HPDE6-E6E7 (cell line): ENCODE results near the gene GIT2.
"Not testable (repeated sequence)": the region's sequence is repeated elsewhere in the genome, so short reads cannot be mapped to it uniquely, and the experiment has no call there.

Experiments
- DNase-seq: peaks from one replicate; pipeline ENCODE4 v3.0.0; 2011; ENCODE audit warnings: missing footprints; ENCODE audit errors: extremely low spot score

Gene GIT2

DNA sequence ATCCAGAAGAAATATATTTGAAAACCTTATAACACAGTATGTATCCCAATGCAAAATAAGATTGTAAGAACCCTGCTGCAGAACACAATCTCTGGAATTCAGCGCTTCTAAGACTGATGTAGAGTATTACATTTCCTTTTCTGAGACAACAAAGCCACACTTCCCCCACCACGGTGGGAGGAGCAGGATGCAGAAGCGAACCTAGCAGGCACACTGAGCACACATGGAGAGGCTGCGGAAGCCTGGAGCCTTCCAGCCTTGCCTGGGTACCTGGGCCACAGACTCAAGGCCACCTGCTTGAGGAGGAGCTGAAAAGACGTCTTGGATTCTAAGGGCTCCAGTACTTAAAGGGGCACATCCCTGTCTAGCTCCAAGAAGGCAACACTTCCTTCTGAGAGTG, 49.7 kb downstream of the GIT2 start:
- DNase-seq: no peak

- no peak for DNase-seq
These were observed 51.4 kb downstream of the GIT2 start for GRCh38 chr12:109944561-109945359.

- DNase-seq: no peak
These were observed 52.4 kb downstream of the GIT2 start for GRCh38 chr12:109943811-109944210.

- no peak for DNase-seq
These were observed 55.7 kb downstream of the GIT2 start for GRCh38 chr12:109940339-109940923.

DNA sequence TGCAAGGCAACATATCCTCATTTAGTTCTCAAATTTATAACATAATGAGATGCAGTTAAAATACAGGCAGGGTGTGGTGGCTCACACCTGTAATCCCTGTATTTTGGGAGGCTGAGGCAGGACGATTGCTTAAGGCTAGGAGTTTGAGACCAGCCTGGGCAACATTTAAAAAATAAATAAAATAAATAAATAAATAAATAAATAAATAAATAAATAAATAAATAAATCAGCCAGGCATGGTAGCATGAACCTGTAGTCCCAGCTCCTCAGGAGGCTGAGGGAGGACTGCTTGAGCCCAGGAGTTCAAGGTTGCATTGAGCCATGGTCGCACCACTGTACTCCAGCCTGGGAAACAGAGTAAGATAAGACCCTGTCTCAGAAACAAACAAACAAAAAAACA, 56.7 kb downstream of the GIT2 start:
- no peak for DNase-seq

DNA sequence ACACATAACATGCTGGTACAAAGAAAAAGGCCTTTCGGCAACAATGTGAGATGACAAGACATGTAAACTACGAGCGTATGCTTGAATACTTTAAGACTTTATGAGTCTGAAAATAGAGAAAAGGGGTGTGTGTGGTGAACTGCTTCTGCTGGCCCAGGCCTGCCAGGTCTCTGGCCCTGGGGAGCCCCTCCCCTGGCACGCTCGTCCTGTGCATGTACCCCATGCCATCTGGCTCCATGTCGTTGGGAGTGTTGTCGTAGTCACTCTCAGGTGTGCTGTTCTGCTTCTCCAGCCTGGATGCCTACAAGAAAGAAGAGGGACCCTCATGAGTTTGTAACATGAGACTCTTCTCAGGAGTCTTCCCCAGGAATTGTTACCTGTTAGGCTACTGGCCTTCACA, 57.2 kb downstream of the GIT2 start:
- no peak for DNase-seq

DNA sequence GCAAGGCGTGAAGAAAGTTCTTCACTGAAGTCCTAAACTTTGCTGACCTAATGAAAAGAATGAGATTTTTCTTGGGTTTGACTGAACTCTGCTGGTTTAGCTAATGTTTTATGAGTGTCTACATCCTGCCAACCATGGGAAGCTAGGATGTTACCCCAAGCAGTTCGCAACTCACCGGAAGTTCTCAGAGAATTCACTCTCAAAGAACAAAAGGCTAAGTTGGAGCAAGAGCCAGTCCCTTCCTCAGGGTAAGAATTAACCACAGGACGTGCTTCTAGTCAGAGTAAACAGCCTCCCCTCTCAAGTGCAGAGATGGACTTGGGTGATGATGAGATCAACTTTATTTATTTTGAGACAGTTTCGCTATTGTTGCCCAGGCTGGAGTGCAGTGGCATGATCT, 58.8 kb downstream of the GIT2 start:
- no peak for DNase-seq

DNA sequence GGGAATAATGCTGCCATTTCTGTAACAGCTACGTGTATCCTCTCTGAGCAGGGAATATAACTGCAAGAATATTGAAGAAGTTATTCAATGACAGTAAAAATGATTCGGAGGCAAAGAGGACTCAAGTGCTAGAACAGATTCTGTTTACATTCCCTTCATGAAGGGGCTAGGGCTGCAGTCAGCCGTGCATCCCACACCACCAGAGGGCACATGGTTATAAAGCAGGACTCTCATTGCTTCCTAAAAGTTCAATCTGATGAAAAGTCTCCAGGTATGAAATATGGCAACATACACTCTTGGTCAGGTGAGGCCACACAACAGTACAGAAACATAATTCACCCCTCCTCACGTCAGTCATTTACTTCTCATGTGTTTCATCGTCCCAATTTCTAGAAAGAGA, 62.1 kb downstream of the GIT2 start:
- DNase-seq: no peak

DNA sequence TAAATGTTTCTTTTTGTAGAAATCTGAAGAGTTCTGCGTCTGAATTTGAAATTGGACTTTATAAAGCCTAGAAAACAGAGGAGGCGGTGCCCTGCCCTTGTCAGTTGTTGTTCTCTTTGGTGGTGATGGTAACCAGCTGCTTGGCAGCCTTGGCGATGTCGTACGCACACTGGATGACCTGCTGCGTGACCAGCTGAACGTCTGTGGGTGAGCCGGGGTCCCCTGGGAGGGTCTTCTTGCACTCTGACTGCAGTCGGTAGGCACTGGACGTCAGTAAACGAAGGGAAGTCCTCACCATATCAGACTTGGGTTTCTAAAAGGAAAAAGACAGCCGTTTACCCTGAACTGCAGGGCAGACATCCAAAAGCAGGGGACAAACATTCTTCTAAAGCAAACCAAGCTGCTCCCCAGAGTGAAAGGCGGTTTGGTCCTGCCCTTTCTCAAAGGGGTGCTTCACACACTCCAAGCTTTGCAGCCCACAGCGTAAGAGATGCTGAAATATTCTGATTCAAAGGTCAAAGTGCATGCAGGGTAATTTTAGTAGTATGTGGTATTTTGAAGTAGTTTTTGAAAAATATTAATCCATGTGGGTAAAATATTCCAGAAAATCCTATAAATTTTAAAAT, 63.2 kb downstream of the GIT2 start:
- DNase-seq: no peak

GRCh38 chr12:109931143-109931542, 65.0 kb downstream of the GIT2 start:
- no peak for DNase-seq

DNA sequence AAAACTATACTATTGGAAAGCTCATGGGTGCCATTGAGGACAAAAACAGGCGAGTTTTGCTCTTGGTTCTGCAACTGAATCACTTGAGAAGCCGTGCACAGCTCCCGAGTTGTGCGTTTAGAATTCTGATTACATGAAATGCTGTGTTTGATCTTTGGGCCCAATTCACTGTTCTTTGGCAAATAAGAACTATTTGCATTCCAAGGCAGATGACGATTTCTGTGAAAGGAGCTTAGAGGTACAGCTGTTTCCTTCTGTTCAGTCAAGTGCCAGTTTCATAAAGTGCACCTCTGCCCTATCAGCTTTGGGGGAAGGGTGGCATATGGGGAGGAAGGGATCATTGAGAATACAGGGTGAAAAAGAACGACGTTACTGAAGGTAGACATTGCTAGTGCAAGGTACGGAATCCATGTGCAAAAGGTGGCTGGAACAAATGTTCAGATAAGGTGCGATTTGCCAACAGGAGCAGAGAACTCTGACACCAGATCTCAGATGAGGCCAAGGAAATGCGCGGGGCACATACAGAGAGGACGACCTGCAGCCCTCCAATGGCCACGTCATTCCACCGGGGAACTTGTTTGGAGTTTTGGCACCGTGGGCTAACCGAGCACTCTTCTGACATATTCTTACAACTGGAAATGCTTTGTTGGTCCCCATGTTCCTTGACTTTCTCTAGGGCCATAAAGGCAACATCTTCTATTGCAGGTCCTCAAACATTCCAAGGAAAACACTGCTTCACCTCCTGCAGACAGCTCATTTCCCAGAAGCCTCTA, 66.0 kb downstream of the GIT2 start:
- DNase-seq: no peak

DNA sequence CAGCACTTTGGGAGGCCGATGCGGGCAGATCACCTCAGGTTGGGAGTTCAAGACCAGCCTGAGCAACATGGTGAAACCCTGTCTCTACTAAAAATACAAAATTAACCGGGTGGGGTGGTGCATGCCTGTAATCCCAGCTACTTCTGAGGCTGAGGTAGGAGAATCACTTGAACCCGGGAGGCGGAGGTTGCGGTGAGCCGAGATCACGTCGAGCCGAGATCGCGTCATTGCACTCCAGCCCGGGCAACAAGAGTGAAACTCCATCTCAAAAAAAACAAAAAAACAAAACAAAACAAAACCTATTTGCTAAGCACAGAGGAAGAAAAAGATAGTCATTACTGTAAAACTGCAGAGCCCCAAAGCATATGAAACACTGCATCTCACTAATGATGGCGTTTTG, 66.8 kb downstream of the GIT2 start:
- DNase-seq: not testable (repeated sequence)

DNA sequence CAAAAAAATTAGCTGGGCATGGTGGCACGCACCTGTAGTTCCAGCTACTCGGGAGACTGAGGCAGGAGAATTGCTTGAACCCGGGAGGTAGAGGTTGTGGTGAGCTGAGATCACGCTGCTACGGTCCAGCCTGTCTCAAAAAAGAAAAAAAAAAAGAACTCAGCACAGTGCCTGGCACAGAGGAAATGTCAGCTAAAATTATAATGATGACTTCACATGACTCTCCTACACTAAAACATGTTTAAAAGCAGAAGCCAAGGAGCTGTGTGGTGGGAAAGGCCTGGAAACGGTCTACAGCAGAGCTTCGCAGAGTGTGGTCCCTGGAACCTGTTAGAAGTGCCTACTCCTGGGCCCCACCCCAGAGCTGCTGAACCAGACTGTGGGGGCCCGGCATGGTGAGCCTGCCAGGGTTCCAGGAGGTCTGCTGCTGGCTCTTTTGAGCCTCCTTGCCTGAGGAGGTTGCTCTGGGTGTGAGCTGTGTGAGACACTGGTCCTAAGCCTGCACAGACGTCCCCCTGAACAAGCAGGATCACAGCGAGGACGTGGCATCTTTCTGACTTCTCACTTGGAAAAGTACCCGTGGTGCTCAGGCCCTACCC, 68.0 kb downstream of the GIT2 start:
- DNase-seq: no peak

DNA sequence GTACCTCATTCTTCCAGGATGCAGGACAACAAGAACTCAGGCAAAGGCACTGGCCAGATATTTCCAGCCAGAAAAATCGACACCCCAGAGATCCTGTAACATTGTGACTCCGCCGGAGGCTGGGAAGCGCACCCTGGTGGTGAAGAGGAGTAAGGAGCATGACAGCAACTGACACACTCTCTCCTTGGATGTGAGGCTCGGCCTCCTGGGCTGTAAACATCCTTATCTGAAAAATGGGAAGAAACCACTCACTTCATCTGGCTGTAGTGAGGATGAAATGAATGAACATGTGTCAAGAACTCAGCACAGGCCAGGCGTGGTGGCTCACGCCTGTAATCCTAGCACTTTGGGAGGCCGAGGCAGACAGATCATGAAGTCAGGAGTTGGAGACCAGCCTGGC, 68.5 kb downstream of the GIT2 start:
- DNase-seq: peak; percentile 29

- no peak for DNase-seq
These were observed 69.5 kb downstream of the GIT2 start for GRCh38 chr12:109926488-109927210.

GRCh38 chr12:109926016-109926415, 70.2 kb downstream of the GIT2 start:
- DNase-seq: no peak

DNA sequence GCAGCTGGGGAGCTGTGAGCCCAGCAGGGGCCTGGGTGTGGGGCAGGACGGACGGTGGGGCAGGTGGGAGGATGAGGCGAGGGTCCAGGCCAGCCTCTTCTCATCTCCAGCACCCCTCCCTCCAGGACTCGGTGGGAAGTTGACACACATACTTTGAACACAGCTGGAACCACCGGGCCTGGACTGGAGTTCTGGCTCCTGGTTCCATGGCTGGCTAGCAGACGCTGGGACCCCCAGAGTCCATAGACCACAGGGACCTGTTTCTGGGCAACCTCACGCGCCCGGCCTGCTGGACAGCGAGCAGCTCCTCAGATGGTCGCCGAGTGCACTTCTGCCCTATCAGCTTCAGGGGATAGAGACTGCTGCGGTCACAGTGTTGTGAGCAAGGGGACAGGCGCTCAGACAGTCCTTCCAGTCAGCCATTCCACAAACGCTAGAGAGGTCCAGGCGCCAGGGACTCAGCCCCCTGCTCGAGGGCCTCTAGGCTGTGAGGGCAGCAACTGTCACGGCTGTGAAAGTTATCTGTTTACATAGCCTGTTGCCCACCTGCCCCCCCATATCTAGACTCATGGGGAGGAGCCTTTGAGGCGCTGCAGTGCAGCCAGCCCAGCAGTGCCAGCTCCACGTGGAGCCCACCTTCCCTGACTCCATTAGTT, 70.9 kb downstream of the GIT2 start:
- no peak for DNase-seq

- no peak for DNase-seq
These were observed 72.5 kb downstream of the GIT2 start for GRCh38 chr12:109923481-109924245.

DNA sequence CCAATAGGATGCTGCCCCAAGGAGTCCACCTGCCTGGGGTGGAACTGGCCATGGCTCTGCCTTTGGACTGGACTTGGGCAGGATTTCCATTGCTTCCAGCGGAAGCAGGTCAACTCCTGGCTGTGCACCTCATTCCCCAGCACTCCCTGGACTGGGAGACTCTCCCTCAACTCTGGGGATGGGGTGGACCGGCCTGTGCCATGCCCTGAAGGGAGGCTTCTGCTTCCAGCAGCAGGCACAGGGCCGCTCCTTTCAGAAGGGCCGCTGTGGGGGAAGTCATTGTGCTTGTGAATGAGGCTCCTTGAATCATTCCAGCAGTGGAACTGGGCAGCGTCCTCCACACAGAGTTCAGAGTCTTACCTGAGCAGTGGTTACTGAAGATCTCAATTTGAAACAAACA, 73.1 kb downstream of the GIT2 start:
- no peak for DNase-seq

DNA sequence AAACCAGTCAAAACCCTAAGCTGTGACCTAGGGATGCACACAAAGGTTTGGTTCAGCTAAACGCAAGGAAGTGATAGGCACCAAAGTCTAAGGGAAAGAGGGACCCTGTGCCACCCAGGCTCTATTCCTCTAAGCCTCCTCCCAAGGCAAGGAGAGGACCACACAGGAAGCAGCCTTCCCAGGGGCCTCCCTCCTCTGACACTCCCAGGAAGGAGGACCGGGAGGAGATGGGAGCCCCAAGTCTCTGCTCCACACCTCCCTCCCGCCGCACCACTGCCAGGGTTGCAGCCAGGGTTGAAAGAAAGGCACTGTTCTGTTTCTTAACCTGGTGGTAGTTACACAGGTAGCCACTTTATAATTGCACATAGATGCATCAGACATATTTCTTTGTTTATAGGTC, 74.2 kb downstream of the GIT2 start:
- DNase-seq: no peak
